Uterus (tissue), 4 donors: ENCODE measurements around the gene BRS3. TPM values are rescaled to one million over a fixed set of nuclear protein-coding genes. Genes with fewer than 3 reads are reported as not detected.

Experiments used
- DNase-seq, 2 donors: peaks; one replicate each; pipeline ENCODE4 v3.0.0-alpha.2; 2019 to 2020
- H3K27ac ChIP-seq, 2 donors: fragments of 200-600 bp; sonication (generic); 1 replicate in 1 of 2; 2 replicates in 1 of 2; pipeline ENCODE4 v1.5.1; 2016 to 2018
- H3K27me3 ChIP-seq, 2 donors: fragments of 200-600 bp; sonication (generic); one replicate each; pipeline ENCODE4 v1.5.1; 2018 to 2019; ENCODE audit warnings: control low read depth in 1 of 2
- H3K36me3 ChIP-seq, 2 donors: fragments of 200-600 bp; sonication (generic); one replicate each; pipeline ENCODE4 v1.5.1; 2019; ENCODE audit warnings: control low read depth in 1 of 2
- H3K4me1 ChIP-seq, 2 donors: fragments of 200-600 bp; sonication (generic); one replicate each; pipeline ENCODE4 v1.5.1; 2018 to 2019; ENCODE audit warnings: control low read depth in 1 of 2
- H3K4me3 ChIP-seq, 2 donors: fragments of 200-600 bp; sonication (generic); 1 replicate in 1 of 2; 2 replicates in 1 of 2; pipeline ENCODE4 v1.5.1; 2018 to 2019; ENCODE audit warnings: mild to moderate bottlenecking in 1 of 2
- H3K9me3 ChIP-seq, 2 donors: fragments of 200-600 bp; sonication (generic); one replicate each; pipeline ENCODE4 v1.5.1; 2019; ENCODE audit warnings: control low read depth in 1 of 2
- POLR2A ChIP-seq, 2 donors: fragments of 450-650 bp; IDR thresholded peaks; one replicate each; pipeline ENCODE4 v1.6.1; 2016; ENCODE audit warnings: antibody characterized with exemption in 2 of 2, mild to moderate bottlenecking in 1 of 2, moderate library complexity in 1 of 2
- intact Hi-C: fragments of 100-400 bp; cut with DNase I; formaldehyde crosslinking; loops from one replicate; pipeline ENCODE4 v1.15.1; 2023; ENCODE audit warnings: low total_unique reads
- total RNA-seq, 4 donors: library from RNA; depleted of rRNA in 3 of 4; stranded (reverse); fragments of >200 nt in 3 of 4; gene quantifications; one replicate each; pipeline versions ENCODE4 v1.1.0 to v1.2.4, GENCODE V29; 2014 to 2023
- TF ChIP-seq, protein P1 (sequence below), 4 experiments: fragments of 200-600 bp in 2 of 4; fragments of 450-650 bp in 2 of 4; sonication (generic) in 2 of 4; IDR thresholded peaks; one replicate each; pipeline ENCODE4 v1.5.1; 2016 to 2019; ENCODE audit warnings: antibody characterized with exemption in 4 of 4, mild to moderate bottlenecking in 2 of 4, moderate library complexity in 1 of 4
- donor health status: DM: yes; HTN: yes; CAD: no.

BRS3 gene
- total RNA-seq, 4 donors from 2014 or later, result 0.28 to 1.0 TPM; not detected in 2

DNA sequence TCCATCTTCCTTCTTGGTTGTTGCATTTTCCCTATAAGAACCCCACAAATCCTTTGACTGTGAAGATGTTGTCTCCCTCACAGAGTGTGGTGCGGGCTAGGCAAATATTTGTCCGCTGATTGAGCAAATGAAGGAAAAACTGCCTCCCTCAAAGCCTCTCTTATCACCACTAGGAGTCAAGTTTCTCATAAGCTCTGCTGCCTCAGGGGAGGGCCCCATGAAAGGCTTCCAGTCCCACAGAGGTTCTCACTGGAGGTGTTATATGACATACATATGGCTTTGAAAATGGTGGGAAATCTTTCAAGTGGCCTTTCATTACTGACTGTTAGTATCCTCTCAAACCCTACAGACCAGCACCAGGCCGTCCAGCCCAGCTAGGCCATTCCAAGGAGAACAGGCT lies 53.5 kb downstream of the BRS3 start:
- Histone ChIP-seq H3K4me1 (no peaks in the 10 kb centered on the region), H3K4me3 (no peak overlapping the region), H3K27me3 (no peaks in the 10 kb centered on the region), H3K27ac (no peak overlapping the region), H3K9me3 (no peaks in the 10 kb centered on the region), H3K36me3 (no peaks in the 10 kb centered on the region)
- no peak for DNase-seq
- TF ChIP-seq POLR2A (IDR thresholded peaks at IDR 0.05), result no peak
- TF ChIP-seq, protein P1, sequence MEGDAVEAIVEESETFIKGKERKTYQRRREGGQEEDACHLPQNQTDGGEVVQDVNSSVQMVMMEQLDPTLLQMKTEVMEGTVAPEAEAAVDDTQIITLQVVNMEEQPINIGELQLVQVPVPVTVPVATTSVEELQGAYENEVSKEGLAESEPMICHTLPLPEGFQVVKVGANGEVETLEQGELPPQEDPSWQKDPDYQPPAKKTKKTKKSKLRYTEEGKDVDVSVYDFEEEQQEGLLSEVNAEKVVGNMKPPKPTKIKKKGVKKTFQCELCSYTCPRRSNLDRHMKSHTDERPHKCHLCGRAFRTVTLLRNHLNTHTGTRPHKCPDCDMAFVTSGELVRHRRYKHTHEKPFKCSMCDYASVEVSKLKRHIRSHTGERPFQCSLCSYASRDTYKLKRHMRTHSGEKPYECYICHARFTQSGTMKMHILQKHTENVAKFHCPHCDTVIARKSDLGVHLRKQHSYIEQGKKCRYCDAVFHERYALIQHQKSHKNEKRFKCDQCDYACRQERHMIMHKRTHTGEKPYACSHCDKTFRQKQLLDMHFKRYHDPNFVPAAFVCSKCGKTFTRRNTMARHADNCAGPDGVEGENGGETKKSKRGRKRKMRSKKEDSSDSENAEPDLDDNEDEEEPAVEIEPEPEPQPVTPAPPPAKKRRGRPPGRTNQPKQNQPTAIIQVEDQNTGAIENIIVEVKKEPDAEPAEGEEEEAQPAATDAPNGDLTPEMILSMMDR (IDR thresholded peaks at IDR 0.05), result no peak
- intact Hi-C loops, result no loop called here

DNA sequence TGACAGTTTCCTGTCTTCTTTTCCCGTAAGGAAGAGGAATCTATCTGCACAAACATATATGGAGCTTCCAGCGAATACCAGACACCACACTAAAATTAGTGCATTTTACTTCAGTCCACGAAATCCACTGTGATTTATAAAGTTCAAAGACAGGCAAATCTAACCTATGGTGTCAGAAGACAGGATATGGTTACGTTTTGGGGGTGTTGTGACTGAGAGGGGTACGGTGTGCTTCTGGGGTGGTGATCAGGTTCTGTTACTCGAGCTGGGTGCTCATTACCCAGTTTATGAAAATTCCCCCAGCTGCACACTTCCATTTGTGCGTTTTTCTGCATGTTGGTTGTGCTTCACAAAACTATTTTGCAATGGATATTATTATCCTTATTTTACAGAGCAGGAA lies 54.5 kb downstream of the BRS3 start:
- Histone ChIP-seq H3K27me3 (no peaks in the 10 kb centered on the region), H3K36me3 (no peaks in the 10 kb centered on the region), H3K9me3 (no peaks in the 10 kb centered on the region), H3K4me3 (no peak overlapping the region), H3K27ac (no peak overlapping the region), H3K4me1 (no peaks in the 10 kb centered on the region)
- TF ChIP-seq, protein P1 (IDR thresholded peaks at IDR 0.05), result no peak
- TF ChIP-seq POLR2A (IDR thresholded peaks at IDR 0.05), result no peak
- DNase-seq, result no peak
- intact Hi-C loops, result no loop called here

Other genes with a start within 250 kb of the BRS3 start
- 10 to 100 TPM; 13.8 to 28.5 (median 20.4) TPM for gene MAP7D3, start 236.5 kb upstream of the BRS3 start, total RNA-seq
- gene ADGRG4, start 187.0 kb upstream of the BRS3 start, total RNA-seq, result 1 to 10 TPM in 2 of 4 donors, not detected in 2; 2.0 to 4.4 TPM
- 100 to 1,000 TPM in 2 of 4 donors, 10 to 100 TPM in 2; 21.0 to 111 (median 71.3) TPM for gene HTATSF1, start 9.6 kb downstream of the BRS3 start, total RNA-seq
- under 1 TPM in 1 of 4 donors, not detected in 3; 0.62 TPM for gene VGLL1, start 44.3 kb downstream of the BRS3 start, total RNA-seq
- gene CD40LG, start 160.2 kb downstream of the BRS3 start, total RNA-seq, result under 1 TPM in 1 of 4 donors, not detected in 3; 0.21 TPM